ENCODE data around the gene RALA.
"Not testable (repeated sequence)": the region's sequence is repeated elsewhere in the genome, so short reads cannot be mapped to it uniquely, and the experiment has no call there.

The RALA gene

DNA sequence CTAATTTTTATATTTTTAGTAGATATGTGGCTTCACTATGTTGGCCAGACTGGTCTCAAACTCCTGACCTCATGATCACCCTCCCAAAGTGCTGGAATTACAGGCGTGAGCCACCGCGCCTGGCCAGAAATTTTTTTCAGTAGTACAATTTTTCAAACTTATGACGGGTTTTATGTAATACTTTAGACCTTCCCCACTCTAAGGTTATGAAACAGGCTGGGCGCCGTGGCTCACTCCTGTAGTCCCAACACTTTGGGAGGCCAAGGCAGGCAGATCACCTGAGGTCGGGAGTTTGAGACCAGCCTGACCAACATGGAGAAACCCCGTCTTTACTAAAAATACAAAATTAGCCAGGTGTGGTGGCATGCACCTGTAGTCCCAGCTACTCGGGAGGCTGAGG is 56.5 kb downstream of the RALA start:
- H3K9me3 Mint-ChIP-seq, H3K27ac Mint-ChIP-seq, ATAC-seq, DNase-seq, H3K4me3 Mint-ChIP-seq, H3K27me3 Mint-ChIP-seq: not testable (repeated sequence)
- H3K4me1 Mint-ChIP-seq, result peaks cover 38% of the 10 kb centered on the region

DNA sequence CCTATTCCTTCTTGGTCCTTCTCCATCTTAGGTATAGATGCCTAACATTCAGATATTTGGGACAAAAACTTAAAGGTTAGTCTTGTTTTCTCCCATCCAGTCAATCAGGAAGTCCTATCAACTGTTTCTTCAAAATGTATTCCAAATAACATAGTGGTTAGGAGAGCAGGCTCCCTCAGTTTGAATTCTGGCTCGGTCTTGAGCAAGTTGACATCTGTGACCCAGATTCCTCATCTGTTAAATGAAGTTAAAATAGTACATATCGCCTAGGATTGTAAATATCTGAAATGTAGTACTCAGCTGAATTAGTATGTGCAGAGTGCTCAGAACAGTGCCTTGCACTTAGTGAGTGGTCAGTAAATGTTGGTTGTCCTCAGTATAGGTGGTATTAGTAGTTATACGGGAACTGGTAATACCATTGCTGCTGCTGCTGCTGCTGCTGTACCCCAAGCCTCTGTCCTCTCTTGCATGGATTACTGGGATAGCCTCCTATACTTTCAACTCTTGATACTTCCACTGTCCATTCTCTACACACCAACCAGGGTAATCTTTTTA is 58.6 kb downstream of the RALA start:
- DNase-seq (no peak), ATAC-seq (no peak)
- Mint-ChIP-seq H3K27ac (peak overlapping the region in 1 of 2 donors; percentile 67), H3K4me1 (peaks cover 47% of the 10 kb centered on the region), H3K9me3 (no peaks in the 10 kb centered on the region), H3K27me3 (no peaks in the 10 kb centered on the region), H3K4me3 (no peak overlapping the region)

DNA sequence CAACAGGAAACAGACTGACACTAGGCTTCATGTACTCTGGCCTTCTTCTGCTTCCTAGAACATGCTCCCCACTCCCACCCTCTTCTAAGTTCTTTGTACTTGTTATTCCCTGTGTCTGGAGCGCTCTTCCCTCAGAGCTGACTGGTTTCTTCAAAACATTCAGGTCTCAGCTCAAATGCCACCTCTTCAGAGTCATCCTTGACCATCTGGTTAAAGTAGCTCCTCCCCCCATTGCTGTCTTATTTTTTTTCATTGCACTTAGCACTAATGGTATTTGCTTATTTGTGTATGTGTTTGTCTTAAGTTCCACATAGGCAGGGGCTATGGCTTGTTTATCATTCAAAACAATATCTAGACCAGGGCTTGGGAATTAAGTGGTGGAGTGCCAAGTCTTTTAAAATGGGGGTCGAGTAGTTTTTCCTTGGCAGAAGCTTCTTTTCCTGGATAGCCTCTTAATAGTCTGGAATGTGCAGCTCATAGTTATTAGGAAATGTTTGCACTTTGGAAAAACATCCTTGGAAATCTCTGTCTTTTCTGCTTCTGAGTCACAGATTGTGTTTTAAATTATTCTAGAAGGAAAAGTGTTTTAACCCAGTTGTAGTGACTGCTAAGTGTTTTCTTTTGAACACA is 60.0 kb downstream of the RALA start:
- Mint-ChIP-seq H3K4me3 (no peak overlapping the region), H3K4me1 (peaks cover 53% of the 10 kb centered on the region), H3K9me3 (no peaks in the 10 kb centered on the region), H3K27me3 (no peaks in the 10 kb centered on the region), H3K27ac (peak overlapping the region in 1 of 2 donors; percentile 40)
- DNase-seq, result no peak
- no peak for ATAC-seq

GRCh38 chr7:39686261-39686924 is 63.0 kb downstream of the RALA start:
- Mint-ChIP-seq H3K4me1 (peaks cover 54% of the 10 kb centered on the region), H3K27me3 (no peaks in the 10 kb centered on the region), H3K4me3 (peak overlapping the region in 1 of 2 donors; percentile 40), H3K27ac (peak overlapping the region in 1 of 2 donors; percentile 96), H3K9me3 (no peaks in the 10 kb centered on the region)
- ATAC-seq (peak; percentile 92), DNase-seq (peak in 1 of 2 donors; percentile 30)

- Mint-ChIP-seq H3K4me3 (no peak overlapping the region), H3K4me1 (peaks cover 34% of the 10 kb centered on the region), H3K27me3 (no peaks in the 10 kb centered on the region), H3K27ac (peak overlapping the region; percentile 15 to 88), H3K9me3 (no peaks in the 10 kb centered on the region)
- DNase-seq (no peak), ATAC-seq (no peak)
Observed at GRCh38 chr7:39688611-39689480, 65.5 kb downstream of the RALA start.

DNA sequence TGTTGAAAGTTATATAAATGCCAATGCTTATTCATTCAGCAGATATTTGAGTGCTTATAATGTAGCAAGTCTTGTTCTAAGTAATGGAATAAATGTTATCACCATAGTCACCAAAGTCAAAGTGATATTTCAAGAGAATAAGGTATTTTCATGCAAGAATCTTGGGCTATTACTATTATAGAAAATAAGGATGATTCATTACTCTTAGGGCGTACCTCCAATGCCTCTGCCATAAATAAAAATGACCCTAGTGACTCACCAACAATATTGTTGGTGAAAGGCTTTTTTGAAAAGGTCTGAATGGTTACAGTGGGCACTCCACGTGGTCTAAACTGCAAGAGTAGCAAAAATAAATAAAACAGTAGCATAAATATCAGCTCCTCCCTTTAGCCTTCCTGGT is 68.4 kb downstream of the RALA start:
- Mint-ChIP-seq H3K9me3 (no peaks in the 10 kb centered on the region), H3K4me1 (peaks cover 14% of the 10 kb centered on the region), H3K27me3 (no peaks in the 10 kb centered on the region), H3K27ac (no peak overlapping the region), H3K4me3 (no peak overlapping the region)
- ATAC-seq (no peak), DNase-seq (no peak)

- H3K4me1 Mint-ChIP-seq, ATAC-seq, DNase-seq, H3K4me3 Mint-ChIP-seq, H3K9me3 Mint-ChIP-seq, H3K27me3 Mint-ChIP-seq, H3K27ac Mint-ChIP-seq: not testable (repeated sequence)
Observed at GRCh38 chr7:39693086-39693485, 69.7 kb downstream of the RALA start.

GRCh38 chr7:39693812-39694211 is 70.4 kb downstream of the RALA start:
- Mint-ChIP-seq H3K27ac (no peak overlapping the region), H3K4me3 (no peak overlapping the region), H3K27me3 (no peaks in the 10 kb centered on the region), H3K4me1 (peaks cover 3% of the 10 kb centered on the region), H3K9me3 (no peaks in the 10 kb centered on the region)
- DNase-seq, result no peak
- no peak for ATAC-seq

GRCh38 chr7:39695852-39696586 is 72.6 kb downstream of the RALA start:
- Mint-ChIP-seq H3K27ac (no peak overlapping the region), H3K4me3 (no peak overlapping the region)

DNA sequence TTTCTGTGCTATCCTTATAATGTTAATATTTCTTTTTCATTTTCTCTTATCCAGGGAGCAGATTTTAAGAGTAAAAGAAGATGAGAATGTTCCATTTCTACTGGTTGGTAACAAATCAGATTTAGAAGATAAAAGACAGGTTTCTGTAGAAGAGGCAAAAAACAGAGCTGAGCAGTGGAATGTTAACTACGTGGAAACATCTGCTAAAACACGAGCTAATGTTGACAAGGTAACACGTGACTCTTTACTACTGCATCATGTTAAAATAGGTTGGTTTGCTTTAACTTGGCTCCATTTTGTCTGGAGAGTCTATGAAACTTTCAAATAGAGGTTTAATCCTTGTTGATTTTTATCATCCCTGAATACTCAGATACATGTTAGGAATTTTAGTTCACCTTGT is 73.3 kb downstream of the RALA start:
- Mint-ChIP-seq H3K27me3 (no peaks in the 10 kb centered on the region), H3K9me3 (no peaks in the 10 kb centered on the region), H3K4me1 (no peaks in the 10 kb centered on the region), H3K4me3 (no peak overlapping the region), H3K27ac (no peak overlapping the region)
- DNase-seq (no peak), ATAC-seq (no peak)

More at GRCh38 chr7:39695852-39696586, 72.6 kb downstream of the RALA start:
- Mint-ChIP-seq H3K27me3 (no peaks in the 10 kb centered on the region), H3K9me3 (no peaks in the 10 kb centered on the region), H3K4me1 (no peaks in the 10 kb centered on the region)
- DNase-seq, result no peak
- no peak for ATAC-seq

- Mint-ChIP-seq H3K4me1 (peaks cover 2% of the 10 kb centered on the region), H3K9me3 (no peaks in the 10 kb centered on the region), H3K4me3 (no peak overlapping the region), H3K27me3 (no peaks in the 10 kb centered on the region), H3K27ac (peak overlapping the region; percentile 14 to 74)
- no peak for ATAC-seq
- DNase-seq, result no peak
Observed at GRCh38 chr7:39697483-39697882, 74.1 kb downstream of the RALA start.

DNA sequence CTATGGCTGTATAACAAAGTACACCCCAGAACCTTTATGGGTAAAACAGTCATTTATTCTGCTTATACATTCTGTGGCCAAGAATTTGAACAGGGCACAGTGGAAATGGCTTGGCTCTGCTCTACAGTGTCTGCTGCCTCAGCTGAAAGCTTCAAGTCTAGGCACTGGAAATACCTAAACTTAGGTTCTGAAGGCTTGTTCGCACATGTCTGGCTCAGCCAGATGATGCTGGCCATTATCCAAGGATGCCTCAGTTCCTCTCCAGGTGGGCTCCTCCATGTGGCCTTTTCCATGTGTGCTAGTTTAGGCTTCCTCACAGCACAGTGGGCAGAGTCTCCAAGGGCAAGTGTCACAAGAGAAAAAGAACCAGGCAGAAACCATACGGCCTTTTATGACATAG is 76.8 kb downstream of the RALA start:
- Mint-ChIP-seq H3K9me3 (no peaks in the 10 kb centered on the region), H3K4me3 (no peak overlapping the region), H3K27me3 (no peaks in the 10 kb centered on the region), H3K27ac (no peak overlapping the region), H3K4me1 (peaks cover 6% of the 10 kb centered on the region)
- DNase-seq (no peak), ATAC-seq (no peak)

- Mint-ChIP-seq H3K27ac (no peak overlapping the region), H3K9me3 (no peaks in the 10 kb centered on the region), H3K4me1 (peaks cover 6% of the 10 kb centered on the region), H3K4me3 (no peak overlapping the region), H3K27me3 (no peaks in the 10 kb centered on the region)
- DNase-seq (no peak), ATAC-seq (no peak)
Observed at GRCh38 chr7:39700932-39701331, 77.6 kb downstream of the RALA start.

DNA sequence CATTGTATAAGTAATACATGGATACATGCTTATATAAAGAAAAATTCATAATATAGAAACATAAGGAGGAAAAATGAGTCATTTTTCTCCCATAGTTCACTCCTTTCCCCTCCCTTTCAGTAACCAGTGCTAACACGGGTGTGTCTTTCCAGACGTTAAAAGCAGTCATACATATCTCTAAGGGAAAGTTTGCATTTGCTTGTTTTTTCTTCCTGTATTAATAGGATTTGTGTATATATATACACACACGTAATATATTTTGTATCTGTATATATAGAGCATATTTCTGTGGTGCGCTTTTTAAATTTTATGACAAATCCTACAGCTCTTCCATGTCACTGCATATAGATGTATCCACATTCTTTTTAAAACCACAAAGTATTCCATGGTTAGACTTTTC is 78.8 kb downstream of the RALA start:
- H3K27ac Mint-ChIP-seq, result no peak overlapping the region
- H3K4me3 Mint-ChIP-seq, result no peak overlapping the region
- H3K4me1 Mint-ChIP-seq, result peaks cover 6% of the 10 kb centered on the region
- no peaks in the 10 kb centered on the region for H3K9me3 Mint-ChIP-seq
- ATAC-seq (no peak), DNase-seq (no peak)
- no peaks in the 10 kb centered on the region for H3K27me3 Mint-ChIP-seq

- Mint-ChIP-seq H3K4me3 (no peak overlapping the region), H3K27me3 (no peaks in the 10 kb centered on the region), H3K27ac (peak overlapping the region; percentile 6 to 43), H3K9me3 (no peaks in the 10 kb centered on the region), H3K4me1 (peaks cover 6% of the 10 kb centered on the region)
- no peak for ATAC-seq
- no peak for DNase-seq
Observed at GRCh38 chr7:39703144-39703543, 79.8 kb downstream of the RALA start.

Measured in stimulated activated naive CD8-positive, alpha-beta T cell treated with anti-CD3 and anti-CD28 coated beads, Interleukin-15, amount 100 ng/mL, for 72 hours (primary cell).